OCI-LY3 (cell line): ENCODE measurements around the gene TMPRSS12.
"Not testable (repeated sequence)": the region's sequence is repeated elsewhere in the genome, so short reads cannot be mapped to it uniquely, and the experiment has no call there.

ENCODE experiments used
- H2AFZ ChIP-seq: fragments of 200-600, 300-600 bp; shearing (Covaris generic); 2 replicates; pipeline ENCODE4 v1.6.0; 2014; ENCODE audit warnings: antibody characterized with exemption, low read depth, low read length
- H3K27ac ChIP-seq: fragments of 200-600, 300-600 bp; sonication (generic); 2 replicates; pipeline ENCODE4 v1.5.1; 2014; ENCODE audit warnings: mild to moderate bottlenecking, low read length, moderate library complexity, mixed read lengths
- H3K27me3 ChIP-seq: fragments of 200-600, 300-600 bp; sonication (generic); 2 replicates; pipeline ENCODE4 v1.6.1; 2014; ENCODE audit warnings: low read depth, low read length, mixed read lengths
- H3K36me3 ChIP-seq: fragments of 200-600, 300-600 bp; sonication (generic); replicated peaks from 2 replicates; pipeline ENCODE3; 2014; ENCODE audit warnings: low read depth, low read length, mixed read lengths
- H3K4me1 ChIP-seq: fragments of 300-600, 200-600 bp; sonication (generic); 2 replicates; pipeline ENCODE4 v1.6.1; 2014; ENCODE audit warnings: low read length, mixed read lengths
- H3K4me2 ChIP-seq: fragments of 200-600, 300-600 bp; sonication (generic); 2 replicates; pipeline ENCODE4 v1.6.1; 2014; ENCODE audit warnings: low read length, mixed read lengths
- H3K4me3 ChIP-seq: fragments of 300-600, 200-600 bp; sonication (generic); 2 replicates; pipeline ENCODE4 v1.5.1; 2014; ENCODE audit warnings: antibody characterized with exemption, mild to moderate bottlenecking, low read length, moderate library complexity
- H3K79me2 ChIP-seq: fragments of 300-600, 200-600 bp; shearing (Covaris generic); 2 replicates; pipeline ENCODE4 v1.6.1; 2014; ENCODE audit warnings: mild to moderate bottlenecking, low read length, mixed read lengths
- H3K9ac ChIP-seq: fragments of 300-600, 200-600 bp; shearing (Covaris generic); 2 replicates; pipeline ENCODE4 v1.6.0; 2014; ENCODE audit warnings: mild to moderate bottlenecking, low read length, moderate library complexity
- H3K9me3 ChIP-seq: fragments of 200-600, 300-600 bp; shearing (Covaris generic); 2 replicates; pipeline ENCODE4 v1.6.1; 2014; ENCODE audit warnings: low read length, mixed read lengths; ENCODE audit not compliant: insufficient read depth
- H4K20me1 ChIP-seq: fragments of 200-600, 300-600 bp; sonication (generic); 2 replicates; pipeline ENCODE4 v1.6.1; 2016; ENCODE audit warnings: low read length, mixed read lengths; ENCODE audit not compliant: insufficient read depth
- CTCF ChIP-seq: fragments of 200-600, 300-600 bp; sonication (generic); IDR thresholded peaks from 2 replicates; pipeline ENCODE4 v1.5.1; 2014; ENCODE audit warnings: antibody characterized with exemption, low read length, low read depth
- EZH2phosphoT487 ChIP-seq: fragments of 200-600 bp; shearing (Covaris generic); IDR thresholded peaks from 2 replicates; pipeline ENCODE4 v1.6.1; 2018; ENCODE audit warnings: antibody characterized with exemption, mixed run types, low read depth

TMPRSS12 gene

DNA sequence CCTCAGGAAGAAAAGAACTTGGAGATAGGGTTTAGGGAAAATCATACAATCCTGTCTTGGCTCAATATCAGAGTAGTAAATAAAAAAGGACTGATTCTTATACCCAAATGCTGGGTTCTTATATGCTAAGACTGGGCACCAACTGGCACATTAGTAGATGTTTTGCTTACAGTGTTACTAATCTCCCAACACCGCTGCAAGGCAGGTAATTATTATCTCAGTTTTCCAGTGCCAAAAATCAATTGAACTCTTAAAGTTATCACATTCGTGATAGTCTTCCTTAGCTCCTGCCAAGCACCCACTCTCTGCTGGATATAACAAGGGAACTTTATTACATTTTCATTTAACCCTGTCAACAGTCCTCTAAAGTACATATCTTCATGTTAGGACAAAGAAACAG lies 84.6 kb downstream of the TMPRSS12 start:
- Histone ChIP-seq H3K27me3 (no peaks in the 10 kb centered on the region), H3K36me3 (no peaks in the 10 kb centered on the region), H3K27ac (no peak overlapping the region), H3K79me2 (peaks cover 11% of the 10 kb centered on the region), H3K4me2 (peak overlapping the region; percentile 69), H4K20me1 (no peaks in the 10 kb centered on the region), H3K9me3 (no peaks in the 10 kb centered on the region), H3K9ac (no peak overlapping the region), H3K4me1 (peaks cover 48% of the 10 kb centered on the region), H2AFZ (no peak overlapping the region), H3K4me3 (peak overlapping the region; percentile 12)
- TF ChIP-seq CTCF (no peak), EZH2phosphoT487 (no peak)

DNA sequence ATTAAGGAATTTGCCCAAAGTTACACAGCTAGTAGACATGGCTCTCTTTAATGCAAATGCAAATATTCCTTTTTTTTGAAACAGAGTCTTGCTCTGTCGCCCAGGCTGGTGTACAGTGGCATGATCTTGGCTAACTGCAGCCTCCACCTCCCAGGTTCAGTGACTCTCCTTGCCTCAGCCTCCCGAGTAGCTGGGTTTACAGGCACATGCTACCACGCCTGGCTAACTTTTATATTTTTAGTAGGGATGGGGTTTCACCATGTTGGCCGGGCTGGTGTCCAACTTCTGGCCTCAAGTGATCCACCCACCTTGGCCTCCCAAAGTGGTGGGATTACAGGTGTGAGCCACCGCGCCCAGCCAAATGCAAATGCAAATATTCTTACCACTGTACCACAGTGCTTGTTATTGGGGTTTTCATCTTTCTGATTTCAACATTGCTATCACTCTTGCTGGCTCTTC lies 85.1 kb downstream of the TMPRSS12 start:
- no peak overlapping the region for H3K27ac ChIP-seq
- H3K36me3 ChIP-seq: no peaks in the 10 kb centered on the region
- peaks cover 11% of the 10 kb centered on the region for H3K79me2 ChIP-seq
- no peak overlapping the region for H3K9ac ChIP-seq
- H4K20me1 ChIP-seq: no peaks in the 10 kb centered on the region
- no peak overlapping the region for H2AFZ ChIP-seq
- H3K4me1 ChIP-seq: peaks cover 44% of the 10 kb centered on the region
- no peak for TF ChIP-seq EZH2phosphoT487
- no peak for TF ChIP-seq CTCF
- peak overlapping the region; percentile 69 for H3K4me2 ChIP-seq
- H3K27me3 ChIP-seq: no peaks in the 10 kb centered on the region
- H3K4me3 ChIP-seq: peak overlapping the region; percentile 12
- no peaks in the 10 kb centered on the region for H3K9me3 ChIP-seq

- Histone ChIP-seq H3K4me1 (peaks cover 38% of the 10 kb centered on the region), H4K20me1 (no peaks in the 10 kb centered on the region), H3K27me3 (no peaks in the 10 kb centered on the region), H3K79me2 (peaks cover 11% of the 10 kb centered on the region), H3K4me2 (peak overlapping the region; percentile 69; the same call in 1 of the 2 replicates), H3K36me3 (no peaks in the 10 kb centered on the region), H3K27ac (no peak overlapping the region), H3K9me3 (no peaks in the 10 kb centered on the region), H3K4me3 (no peak overlapping the region), H2AFZ (no peak overlapping the region), H3K9ac (no peak overlapping the region)
- TF ChIP-seq EZH2phosphoT487: no peak
- no peak for TF ChIP-seq CTCF
Observed at GRCh38 chr12:50928392-50928791, 85.7 kb downstream of the TMPRSS12 start.

DNA sequence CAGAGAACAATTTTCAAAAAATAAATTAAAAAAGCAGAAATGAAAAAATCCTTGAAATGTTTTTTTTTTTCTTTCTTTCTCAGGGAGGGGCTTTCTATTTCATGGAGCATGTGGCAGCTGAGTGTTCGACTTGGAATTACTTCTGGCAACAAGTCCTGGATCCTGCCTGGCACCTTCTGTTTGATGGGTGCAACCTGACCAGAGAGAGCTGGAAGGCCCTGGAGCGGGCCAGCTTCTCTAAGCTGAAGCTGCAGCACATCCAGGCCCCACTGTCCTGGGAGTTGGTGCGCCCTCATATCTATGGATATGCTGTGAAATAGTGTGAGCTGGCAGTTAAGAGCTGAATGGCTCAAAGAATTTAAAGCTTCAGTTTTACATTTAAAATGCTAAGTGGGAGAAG lies 87.1 kb downstream of the TMPRSS12 start:
- no peak overlapping the region for H3K9ac ChIP-seq
- no peak overlapping the region for H2AFZ ChIP-seq
- H3K79me2 ChIP-seq: peaks cover 11% of the 10 kb centered on the region
- H4K20me1 ChIP-seq: no peaks in the 10 kb centered on the region
- H3K4me1 ChIP-seq: peaks cover 28% of the 10 kb centered on the region
- H3K36me3 ChIP-seq: peaks cover 5% of the 10 kb centered on the region
- H3K27ac ChIP-seq: no peak overlapping the region
- no peak overlapping the region for H3K4me3 ChIP-seq
- H3K27me3 ChIP-seq: no peaks in the 10 kb centered on the region
- no peak overlapping the region for H3K4me2 ChIP-seq
- no peaks in the 10 kb centered on the region for H3K9me3 ChIP-seq
- TF ChIP-seq CTCF: no peak
- TF ChIP-seq EZH2phosphoT487: no peak

- H3K4me2 ChIP-seq, H3K27me3 ChIP-seq, H3K9ac ChIP-seq, H3K9me3 ChIP-seq, H2AFZ ChIP-seq, H3K36me3 ChIP-seq, H4K20me1 ChIP-seq, H3K4me3 ChIP-seq, H3K27ac ChIP-seq: not testable (repeated sequence)
- H3K79me2 ChIP-seq: peaks cover 11% of the 10 kb centered on the region; the same call in 1 of the 2 replicates
- H3K4me1 ChIP-seq: peaks cover 22% of the 10 kb centered on the region
Observed at GRCh38 chr12:50930477-50930876, 87.8 kb downstream of the TMPRSS12 start.
